ENCODE measurements around the gene GABRG3. TPM values are rescaled to one million over a fixed set of nuclear protein-coding genes. Genes with fewer than 3 reads are reported as not detected.

Gene GABRG3
- total and polyA plus RNA-seq, 10 of the 15 experiments (the other 5 are each of a cell fraction or from before 2014, with no cell fraction given): 0.15 TPM; not detected in 9

DNA sequence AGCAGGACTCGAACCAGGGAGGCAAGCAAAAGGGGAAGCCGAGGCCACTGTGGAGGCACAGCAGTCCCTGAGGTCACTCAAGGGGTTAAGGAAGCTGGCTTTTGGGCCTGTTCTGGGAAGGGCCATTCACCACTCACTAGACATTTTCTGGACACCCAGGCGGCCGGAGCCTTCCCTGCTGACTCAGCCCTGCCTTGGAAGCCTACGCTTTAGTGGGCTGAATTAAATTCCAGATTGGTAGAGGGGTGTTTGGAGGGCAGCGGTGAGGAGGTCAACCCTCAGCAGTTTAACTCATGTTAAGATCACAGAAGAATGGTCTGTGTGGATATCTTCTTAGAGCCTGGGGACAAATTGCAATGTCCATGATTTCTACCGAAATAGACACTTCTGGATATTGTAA is 152.8 kb downstream of the GABRG3 start (continued):
- TF ChIP-seq KAT2A (conservative IDR thresholded peaks at IDR 0.05; ENCODE audit: control insufficient read depth, low read depth, low read length): no peak

DNA sequence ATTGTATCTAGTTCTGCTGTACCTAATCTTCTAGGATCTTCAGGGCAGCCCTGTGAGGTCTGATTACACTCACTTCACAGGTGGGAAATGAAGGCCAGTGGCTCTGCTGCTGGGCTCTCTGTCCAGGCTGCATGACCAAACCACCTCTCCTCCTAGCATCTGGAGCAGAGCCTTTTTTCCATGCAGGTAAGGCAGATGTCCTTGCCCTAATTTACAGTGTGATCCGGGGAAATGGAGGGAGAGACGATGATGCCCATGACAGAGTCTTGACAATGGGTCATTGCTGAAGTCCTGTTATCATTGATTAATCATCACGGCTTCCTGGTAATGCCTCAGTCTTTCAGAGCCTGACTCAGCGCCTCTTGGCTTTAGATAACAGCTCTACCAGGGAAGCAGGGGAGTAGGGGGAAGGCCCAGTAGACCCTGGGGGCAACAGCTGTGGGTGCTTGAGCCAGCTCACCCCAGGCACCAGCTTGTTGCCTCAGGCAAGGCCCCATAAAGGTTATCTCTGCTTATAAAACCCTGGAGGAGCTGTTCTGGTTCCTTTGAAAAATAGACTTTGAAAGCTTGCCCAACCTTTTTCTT is 153.4 kb downstream of the GABRG3 start:
- no TSS peak for BruUV-seq (replicated peaks)
- SMC1A ChIA-PET (ENCODE audit: uncharacterized antibody, unreplicated experiment): no interaction called here
- H4K20me1 ChIP-seq (ENCODE audit: control insufficient read depth, insufficient read depth): no peaks in the 10 kb centered on the region
- no peaks in the 10 kb centered on the region for H3K79me2 ChIP-seq (ENCODE audit: control insufficient read depth, insufficient read depth, low read length)
- H3K4me2 ChIP-seq (ENCODE audit: control insufficient read depth, insufficient read depth): no peak overlapping the region
- ATAC-seq (no peak), DNase-seq (ENCODE audit: low read depth, low spot score) (no peak), FAIRE-seq (no peak)
- H3K27me3 ChIP-seq (replicated peaks in 1 of 2; ENCODE audit: control insufficient read depth in 2 of 2, insufficient read depth in 2 of 2, low read length in 1 of 2): no peaks in the 10 kb centered on the region
- in situ Hi-C loops (cut with MboI): no loop called here
- no peak overlapping the region for H3K27ac ChIP-seq (ENCODE audit: control insufficient read depth, insufficient read depth)
- 7% methylated on average over 4 of the region's 4 CpGs for WGBS (ENCODE audit: insufficient coverage, insufficient replicate concordance, low lambda C conversion rate, missing lambda C conversion rate)
- RAD21 ChIA-PET (ENCODE audit: unreplicated experiment): no interaction called here
- H2AFZ ChIP-seq (ENCODE audit: control insufficient read depth, low read depth, low read length): no peak overlapping the region
- intact Hi-C loops (cut with micrococcal nuclease; ENCODE audit: unreplicated experiment): no loop called here
- CTCF ChIA-PET: no interaction called here
- H3K4me3 ChIP-seq: no peak overlapping the region
- H3K9ac ChIP-seq (ENCODE audit: control insufficient read depth, insufficient read depth, low read length): no peak overlapping the region
- no peaks in the 10 kb centered on the region; the same call in 2 of the 3 replicates for H3K9me3 ChIP-seq (replicated peaks; ENCODE audit: control insufficient read depth, insufficient read depth, low read length)
- POLR2A ChIA-PET: no interaction called here
- H3K4me1 ChIP-seq (ENCODE audit: control insufficient read depth, insufficient read depth, low read length): no peaks in the 10 kb centered on the region
- no peaks in the 10 kb centered on the region for H3K36me3 ChIP-seq (ENCODE audit: control insufficient read depth in 2 of 2, insufficient read depth in 2 of 2, low read length in 1 of 2)
- TF ChIP-seq, protein P1, sequence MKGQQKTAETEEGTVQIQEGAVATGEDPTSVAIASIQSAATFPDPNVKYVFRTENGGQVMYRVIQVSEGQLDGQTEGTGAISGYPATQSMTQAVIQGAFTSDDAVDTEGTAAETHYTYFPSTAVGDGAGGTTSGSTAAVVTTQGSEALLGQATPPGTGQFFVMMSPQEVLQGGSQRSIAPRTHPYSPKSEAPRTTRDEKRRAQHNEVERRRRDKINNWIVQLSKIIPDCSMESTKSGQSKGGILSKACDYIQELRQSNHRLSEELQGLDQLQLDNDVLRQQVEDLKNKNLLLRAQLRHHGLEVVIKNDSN (IDR thresholded peaks at IDR 0.05; ENCODE audit: borderline replicate concordance, extremely low read length, insufficient read depth, low read depth, low read length): no peak
- TF ChIP-seq, protein P2, sequence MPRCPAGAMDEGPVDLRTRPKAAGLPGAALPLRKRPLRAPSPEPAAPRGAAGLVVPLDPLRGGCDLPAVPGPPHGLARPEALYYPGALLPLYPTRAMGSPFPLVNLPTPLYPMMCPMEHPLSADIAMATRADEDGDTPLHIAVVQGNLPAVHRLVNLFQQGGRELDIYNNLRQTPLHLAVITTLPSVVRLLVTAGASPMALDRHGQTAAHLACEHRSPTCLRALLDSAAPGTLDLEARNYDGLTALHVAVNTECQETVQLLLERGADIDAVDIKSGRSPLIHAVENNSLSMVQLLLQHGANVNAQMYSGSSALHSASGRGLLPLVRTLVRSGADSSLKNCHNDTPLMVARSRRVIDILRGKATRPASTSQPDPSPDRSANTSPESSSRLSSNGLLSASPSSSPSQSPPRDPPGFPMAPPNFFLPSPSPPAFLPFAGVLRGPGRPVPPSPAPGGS (IDR thresholded peaks at IDR 0.05; ENCODE audit: borderline replicate concordance, insufficient read depth, low read depth, low read length, poor library complexity, severe bottlenecking): no peak
- TF ChIP-seq, protein P3, sequence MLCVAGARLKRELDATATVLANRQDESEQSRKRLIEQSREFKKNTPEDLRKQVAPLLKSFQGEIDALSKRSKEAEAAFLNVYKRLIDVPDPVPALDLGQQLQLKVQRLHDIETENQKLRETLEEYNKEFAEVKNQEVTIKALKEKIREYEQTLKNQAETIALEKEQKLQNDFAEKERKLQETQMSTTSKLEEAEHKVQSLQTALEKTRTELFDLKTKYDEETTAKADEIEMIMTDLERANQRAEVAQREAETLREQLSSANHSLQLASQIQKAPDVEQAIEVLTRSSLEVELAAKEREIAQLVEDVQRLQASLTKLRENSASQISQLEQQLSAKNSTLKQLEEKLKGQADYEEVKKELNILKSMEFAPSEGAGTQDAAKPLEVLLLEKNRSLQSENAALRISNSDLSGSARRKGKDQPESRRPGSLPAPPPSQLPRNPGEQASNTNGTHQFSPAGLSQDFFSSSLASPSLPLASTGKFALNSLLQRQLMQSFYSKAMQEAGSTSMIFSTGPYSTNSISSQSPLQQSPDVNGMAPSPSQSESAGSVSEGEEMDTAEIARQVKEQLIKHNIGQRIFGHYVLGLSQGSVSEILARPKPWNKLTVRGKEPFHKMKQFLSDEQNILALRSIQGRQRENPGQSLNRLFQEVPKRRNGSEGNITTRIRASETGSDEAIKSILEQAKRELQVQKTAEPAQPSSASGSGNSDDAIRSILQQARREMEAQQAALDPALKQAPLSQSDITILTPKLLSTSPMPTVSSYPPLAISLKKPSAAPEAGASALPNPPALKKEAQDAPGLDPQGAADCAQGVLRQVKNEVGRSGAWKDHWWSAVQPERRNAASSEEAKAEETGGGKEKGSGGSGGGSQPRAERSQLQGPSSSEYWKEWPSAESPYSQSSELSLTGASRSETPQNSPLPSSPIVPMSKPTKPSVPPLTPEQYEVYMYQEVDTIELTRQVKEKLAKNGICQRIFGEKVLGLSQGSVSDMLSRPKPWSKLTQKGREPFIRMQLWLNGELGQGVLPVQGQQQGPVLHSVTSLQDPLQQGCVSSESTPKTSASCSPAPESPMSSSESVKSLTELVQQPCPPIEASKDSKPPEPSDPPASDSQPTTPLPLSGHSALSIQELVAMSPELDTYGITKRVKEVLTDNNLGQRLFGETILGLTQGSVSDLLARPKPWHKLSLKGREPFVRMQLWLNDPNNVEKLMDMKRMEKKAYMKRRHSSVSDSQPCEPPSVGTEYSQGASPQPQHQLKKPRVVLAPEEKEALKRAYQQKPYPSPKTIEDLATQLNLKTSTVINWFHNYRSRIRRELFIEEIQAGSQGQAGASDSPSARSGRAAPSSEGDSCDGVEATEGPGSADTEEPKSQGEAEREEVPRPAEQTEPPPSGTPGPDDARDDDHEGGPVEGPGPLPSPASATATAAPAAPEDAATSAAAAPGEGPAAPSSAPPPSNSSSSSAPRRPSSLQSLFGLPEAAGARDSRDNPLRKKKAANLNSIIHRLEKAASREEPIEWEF (IDR thresholded peaks at IDR 0.05; ENCODE audit: insufficient replicate concordance, low read depth, low read length): no peak
- TF ChIP-seq, protein P4, sequence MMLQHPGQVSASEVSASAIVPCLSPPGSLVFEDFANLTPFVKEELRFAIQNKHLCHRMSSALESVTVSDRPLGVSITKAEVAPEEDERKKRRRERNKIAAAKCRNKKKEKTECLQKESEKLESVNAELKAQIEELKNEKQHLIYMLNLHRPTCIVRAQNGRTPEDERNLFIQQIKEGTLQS (IDR thresholded peaks at IDR 0.05; ENCODE audit: borderline replicate concordance, extremely low read depth, low read depth, low read length): no peak
- TF ChIP-seq CHD4 (IDR thresholded peaks at IDR 0.05) (no peak), RFX5 (IDR thresholded peaks at IDR 0.05; ENCODE audit: low read depth, low read length) (no peak), RB1 (IDR thresholded peaks at IDR 0.05; ENCODE audit: borderline replicate concordance) (no peak)
- TF ChIP-seq, protein P5, sequence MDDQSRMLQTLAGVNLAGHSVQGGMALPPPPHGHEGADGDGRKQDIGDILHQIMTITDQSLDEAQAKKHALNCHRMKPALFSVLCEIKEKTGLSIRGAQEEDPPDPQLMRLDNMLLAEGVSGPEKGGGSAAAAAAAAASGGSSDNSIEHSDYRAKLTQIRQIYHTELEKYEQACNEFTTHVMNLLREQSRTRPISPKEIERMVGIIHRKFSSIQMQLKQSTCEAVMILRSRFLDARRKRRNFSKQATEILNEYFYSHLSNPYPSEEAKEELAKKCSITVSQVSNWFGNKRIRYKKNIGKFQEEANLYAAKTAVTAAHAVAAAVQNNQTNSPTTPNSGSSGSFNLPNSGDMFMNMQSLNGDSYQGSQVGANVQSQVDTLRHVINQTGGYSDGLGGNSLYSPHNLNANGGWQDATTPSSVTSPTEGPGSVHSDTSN (IDR thresholded peaks at IDR 0.05; ENCODE audit: insufficient replicate concordance, low read depth, low read length): no peak
- TF ChIP-seq, protein P6, sequence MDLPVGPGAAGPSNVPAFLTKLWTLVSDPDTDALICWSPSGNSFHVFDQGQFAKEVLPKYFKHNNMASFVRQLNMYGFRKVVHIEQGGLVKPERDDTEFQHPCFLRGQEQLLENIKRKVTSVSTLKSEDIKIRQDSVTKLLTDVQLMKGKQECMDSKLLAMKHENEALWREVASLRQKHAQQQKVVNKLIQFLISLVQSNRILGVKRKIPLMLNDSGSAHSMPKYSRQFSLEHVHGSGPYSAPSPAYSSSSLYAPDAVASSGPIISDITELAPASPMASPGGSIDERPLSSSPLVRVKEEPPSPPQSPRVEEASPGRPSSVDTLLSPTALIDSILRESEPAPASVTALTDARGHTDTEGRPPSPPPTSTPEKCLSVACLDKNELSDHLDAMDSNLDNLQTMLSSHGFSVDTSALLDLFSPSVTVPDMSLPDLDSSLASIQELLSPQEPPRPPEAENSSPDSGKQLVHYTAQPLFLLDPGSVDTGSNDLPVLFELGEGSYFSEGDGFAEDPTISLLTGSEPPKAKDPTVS (IDR thresholded peaks at IDR 0.05; ENCODE audit: low read depth, low read length): no peak
